Tibial nerve (tissue), 4 donors: ENCODE measurements around the gene SHROOM1.

ENCODE experiments used
- CTCF ChIP-seq, 5 experiments: fragments of 200-600 bp in 3 of 5; fragments of 450-650 bp in 2 of 5; sonication (generic) in 3 of 5; IDR thresholded peaks; one replicate each; pipeline ENCODE4 v1.5.1; 2016 to 2019; ENCODE audit warnings: antibody characterized with exemption in 5 of 5, mild to moderate bottlenecking in 3 of 5, moderate library complexity in 2 of 5
- EP300 ChIP-seq, 2 donors: sonication (generic); formaldehyde crosslinking; IDR thresholded peaks; one replicate each; pipeline ENCODE4 v1.6.1; 2017; ENCODE audit warnings: antibody characterized with exemption in 2 of 2, mild to moderate bottlenecking in 1 of 2
- POLR2A ChIP-seq, 2 donors: fragments of 450-650 bp; IDR thresholded peaks; one replicate each; pipeline ENCODE4 v1.6.1; 2017; ENCODE audit warnings: antibody characterized with exemption in 2 of 2, mild to moderate bottlenecking in 2 of 2, moderate library complexity in 2 of 2

- TF ChIP-seq CTCF (IDR thresholded peaks at IDR 0.05) = peak in 1 of 5 experiments; percentile 14
- no peak for TF ChIP-seq POLR2A (IDR thresholded peaks at IDR 0.05)
- no peak for TF ChIP-seq EP300 (IDR thresholded peaks at IDR 0.05)
These were observed 16.6 kb downstream of the SHROOM1 start for GRCh38 chr5:132813599-132814502.
